HL-60 (cell line): ENCODE measurements around the gene DOLK.

Source experiments
- POLR2AphosphoS5 ChIP-seq: IDR thresholded peaks from 2 replicates; pipeline ENCODE4 v1.6.1; 2012; ENCODE audit warnings: low read depth
- SPI1 ChIP-seq: IDR thresholded peaks from 2 replicates; pipeline ENCODE4 v1.6.1; 2012; ENCODE audit warnings: low read depth, mild to moderate bottlenecking, borderline replicate concordance
- TF ChIP-seq, protein P1 (sequence below): IDR thresholded peaks from one replicate; pipeline ENCODE4 v1.5.1; 2011; ENCODE audit warnings: low read length, control low read depth, inconsistent platforms; ENCODE audit not compliant: insufficient read depth

GRCh38 chr9:128986671-128987070, 39.3 kb upstream of the DOLK start:
- TF ChIP-seq, protein P1, sequence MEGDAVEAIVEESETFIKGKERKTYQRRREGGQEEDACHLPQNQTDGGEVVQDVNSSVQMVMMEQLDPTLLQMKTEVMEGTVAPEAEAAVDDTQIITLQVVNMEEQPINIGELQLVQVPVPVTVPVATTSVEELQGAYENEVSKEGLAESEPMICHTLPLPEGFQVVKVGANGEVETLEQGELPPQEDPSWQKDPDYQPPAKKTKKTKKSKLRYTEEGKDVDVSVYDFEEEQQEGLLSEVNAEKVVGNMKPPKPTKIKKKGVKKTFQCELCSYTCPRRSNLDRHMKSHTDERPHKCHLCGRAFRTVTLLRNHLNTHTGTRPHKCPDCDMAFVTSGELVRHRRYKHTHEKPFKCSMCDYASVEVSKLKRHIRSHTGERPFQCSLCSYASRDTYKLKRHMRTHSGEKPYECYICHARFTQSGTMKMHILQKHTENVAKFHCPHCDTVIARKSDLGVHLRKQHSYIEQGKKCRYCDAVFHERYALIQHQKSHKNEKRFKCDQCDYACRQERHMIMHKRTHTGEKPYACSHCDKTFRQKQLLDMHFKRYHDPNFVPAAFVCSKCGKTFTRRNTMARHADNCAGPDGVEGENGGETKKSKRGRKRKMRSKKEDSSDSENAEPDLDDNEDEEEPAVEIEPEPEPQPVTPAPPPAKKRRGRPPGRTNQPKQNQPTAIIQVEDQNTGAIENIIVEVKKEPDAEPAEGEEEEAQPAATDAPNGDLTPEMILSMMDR = no peak
- TF ChIP-seq SPI1 (no peak), POLR2AphosphoS5 (no peak)
